ENCODE data around the gene KLHL42. TPM values are rescaled to one million over a fixed set of nuclear protein-coding genes. Genes with fewer than 3 reads are reported as not detected.

Gene KLHL42
- total RNA-seq, 2 donors from 2014 or later, result 30.4 to 53.0 TPM

DNA sequence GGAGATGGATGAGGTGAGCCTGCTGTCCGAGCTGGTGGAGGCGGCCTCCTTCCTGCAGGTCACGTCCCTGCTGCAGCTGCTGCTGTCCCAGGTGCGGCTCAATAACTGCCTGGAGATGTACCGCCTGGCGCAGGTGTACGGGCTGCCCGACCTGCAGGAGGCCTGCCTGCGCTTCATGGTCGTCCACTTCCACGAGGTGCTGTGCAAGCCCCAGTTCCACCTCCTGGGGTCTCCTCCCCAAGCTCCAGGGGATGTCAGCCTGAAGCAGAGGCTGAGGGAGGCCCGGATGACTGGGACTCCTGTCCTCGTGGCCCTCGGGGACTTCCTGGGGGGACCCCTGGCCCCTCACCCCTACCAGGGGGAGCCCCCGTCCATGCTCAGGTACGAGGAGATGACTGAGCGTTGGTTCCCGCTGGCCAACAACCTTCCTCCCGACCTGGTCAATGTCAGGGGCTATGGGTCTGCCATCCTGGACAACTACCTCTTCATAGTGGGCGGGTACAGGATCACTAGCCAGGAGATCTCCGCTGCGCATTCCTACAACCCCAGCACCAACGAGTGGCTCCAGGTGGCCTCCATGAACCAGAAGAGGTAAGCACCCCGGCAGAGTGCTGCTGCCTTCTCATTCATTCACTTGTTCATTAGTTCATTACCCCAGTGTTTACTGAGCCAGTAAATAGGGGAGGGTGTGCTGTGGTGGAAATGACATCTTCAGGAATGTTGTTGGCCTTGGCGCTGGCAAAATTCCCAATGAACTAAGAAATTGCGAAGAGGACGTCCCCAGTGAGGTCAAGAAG is 777 bp downstream of the KLHL42 start:
- Histone ChIP-seq H3K27ac (ENCODE audit: low read depth, low read length) (peak overlapping the region; percentile 77), H3K9ac (ENCODE audit: extremely low read depth, low read length, poor library complexity, severe bottlenecking) (peak overlapping the region; percentile 42), H3K36me3 (ENCODE audit: control insufficient read depth, insufficient read depth, low read length) (peaks cover 20% of the 10 kb centered on the region), H3K9me3 (ENCODE audit: control insufficient read depth, low read length) (no peaks in the 10 kb centered on the region), H3K4me1 (ENCODE audit: control insufficient read depth, insufficient read depth, low read length) (no peaks in the 10 kb centered on the region), H3K4me3 (ENCODE audit: low read length) (peak overlapping the region; percentile 87), H3K27me3 (ENCODE audit: control insufficient read depth, insufficient read depth, low read length, poor library complexity, severe bottlenecking) (no peaks in the 10 kb centered on the region)
- Mint-ChIP-seq H3K36me3 (ENCODE audit: low read depth) (peaks cover 30% of the 10 kb centered on the region), H3K27ac (peak overlapping the region; percentile 90), H3K9me3 (peaks cover 3% of the 10 kb centered on the region), H3K27me3 (ENCODE audit: insufficient read depth) (no peaks in the 10 kb centered on the region), H3K4me1 (peaks cover 31% of the 10 kb centered on the region), H3K4me3 (peak overlapping the region; percentile 66)
- WGBS, 2 experiments (ENCODE audit: insufficient coverage in 1 of 2, insufficient read length in 1 of 2), result 14 to 25% methylated on average over 12 to 27 of the region's 27 CpGs
- peak; percentile 38 for TF ChIP-seq CTCF (conservative IDR thresholded peaks at IDR 0.05)
- peak; percentile 91 for DNase-seq

DNA sequence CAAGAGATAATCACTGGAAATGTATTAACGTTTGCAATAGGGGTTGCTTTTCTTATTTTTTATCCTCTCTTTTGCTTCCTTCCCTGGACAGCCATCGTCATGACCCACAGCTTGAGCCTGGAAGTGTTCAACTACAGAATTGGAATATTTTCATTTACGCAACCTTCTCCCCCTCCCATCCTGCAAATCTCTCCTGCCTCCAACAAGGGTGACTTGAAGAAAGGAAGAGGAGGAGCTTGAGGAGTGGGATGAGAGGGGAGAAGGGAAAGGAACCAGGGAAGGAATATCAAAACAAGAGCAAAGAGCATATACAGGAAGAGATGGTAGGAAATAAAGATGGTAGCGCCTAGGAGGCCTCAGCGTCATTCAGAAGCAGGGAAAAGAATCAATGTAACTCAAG is 1.6 kb downstream of the KLHL42 start:
- H3K9ac ChIP-seq (ENCODE audit: extremely low read depth, low read length, poor library complexity, severe bottlenecking), result no peak overlapping the region
- no peaks in the 10 kb centered on the region for H3K27me3 Mint-ChIP-seq (ENCODE audit: insufficient read depth)
- no peak overlapping the region for H3K27ac ChIP-seq (ENCODE audit: low read depth, low read length)
- H3K4me1 Mint-ChIP-seq, result peaks cover 31% of the 10 kb centered on the region
- peak overlapping the region; percentile 14 for H3K27ac Mint-ChIP-seq
- peak overlapping the region; percentile 66 for H3K4me3 Mint-ChIP-seq
- DNase-seq, result no peak
- H3K36me3 ChIP-seq (ENCODE audit: control insufficient read depth, insufficient read depth, low read length), result peaks cover 26% of the 10 kb centered on the region
- peaks cover 3% of the 10 kb centered on the region for H3K9me3 Mint-ChIP-seq
- no peaks in the 10 kb centered on the region for H3K4me1 ChIP-seq (ENCODE audit: control insufficient read depth, insufficient read depth, low read length)
- no peaks in the 10 kb centered on the region for H3K9me3 ChIP-seq (ENCODE audit: control insufficient read depth, low read length)
- 60 to 80% methylated on average over 2 to 4 of the region's 5 CpGs for WGBS, 2 experiments (ENCODE audit: insufficient coverage in 1 of 2, insufficient read length in 1 of 2)
- H3K27me3 ChIP-seq (ENCODE audit: control insufficient read depth, insufficient read depth, low read length, poor library complexity, severe bottlenecking), result no peaks in the 10 kb centered on the region
- H3K4me3 ChIP-seq (ENCODE audit: low read length), result peak overlapping the region; percentile 87
- TF ChIP-seq CTCF (conservative IDR thresholded peaks at IDR 0.05), result no peak
- H3K36me3 Mint-ChIP-seq (ENCODE audit: low read depth), result peaks cover 36% of the 10 kb centered on the region

DNA sequence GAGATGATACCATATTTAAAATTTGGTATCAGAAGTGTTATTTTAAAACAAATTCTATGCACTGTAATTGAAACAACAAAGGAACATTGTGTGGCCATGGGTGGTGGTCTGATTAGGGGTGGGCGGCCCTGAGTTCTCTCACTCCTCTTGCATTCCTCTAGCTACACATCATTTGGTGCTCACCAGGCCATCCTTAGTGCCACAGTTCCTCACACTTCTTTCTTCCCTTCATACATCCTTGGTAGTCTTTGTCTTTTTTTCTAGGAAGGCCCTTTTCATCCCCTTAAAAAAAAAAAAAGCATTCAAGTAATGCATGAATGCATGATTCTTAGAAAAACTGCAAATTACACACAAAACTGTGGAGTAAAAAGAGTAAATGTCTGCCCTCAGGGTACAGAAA is 2.4 kb downstream of the KLHL42 start:
- 60% methylated on average over 1 of the region's 1 CpG; no CpG with 5 or more reads in 1 of the 2 experiments for WGBS, 2 experiments (ENCODE audit: insufficient coverage in 1 of 2, insufficient read length in 1 of 2)
- Histone ChIP-seq H3K4me1 (ENCODE audit: control insufficient read depth, insufficient read depth, low read length) (no peaks in the 10 kb centered on the region), H3K9me3 (ENCODE audit: control insufficient read depth, low read length) (no peaks in the 10 kb centered on the region), H3K27ac (ENCODE audit: low read depth, low read length) (no peak overlapping the region), H3K9ac (ENCODE audit: extremely low read depth, low read length, poor library complexity, severe bottlenecking) (no peak overlapping the region), H3K36me3 (ENCODE audit: control insufficient read depth, insufficient read depth, low read length) (peaks cover 26% of the 10 kb centered on the region), H3K4me3 (ENCODE audit: low read length) (peak overlapping the region; percentile 87), H3K27me3 (ENCODE audit: control insufficient read depth, insufficient read depth, low read length, poor library complexity, severe bottlenecking) (no peaks in the 10 kb centered on the region)
- peaks cover 38% of the 10 kb centered on the region for H3K36me3 Mint-ChIP-seq (ENCODE audit: low read depth)
- TF ChIP-seq CTCF (conservative IDR thresholded peaks at IDR 0.05), result no peak
- peak overlapping the region; percentile 27 for H3K4me3 Mint-ChIP-seq
- H3K4me1 Mint-ChIP-seq, result peaks cover 29% of the 10 kb centered on the region
- peaks cover 3% of the 10 kb centered on the region for H3K9me3 Mint-ChIP-seq
- H3K27me3 Mint-ChIP-seq (ENCODE audit: insufficient read depth), result no peaks in the 10 kb centered on the region
- peak overlapping the region; percentile 14 for H3K27ac Mint-ChIP-seq
- DNase-seq, result no peak

Data from endodermal cell (in vitro differentiated cells).